C4-2B (cell line): ENCODE results near the gene ARNT2.

Experiments
- H3K27ac ChIP-seq: fragments of 450-650 bp; 2 replicates; pipeline ENCODE4 v1.5.1; 2017
- ZFX ChIP-seq: fragments of 450-650 bp; IDR thresholded peaks from 2 replicates; pipeline ENCODE4 v1.6.1; 2017
- TF ChIP-seq, protein P1 (sequence below): fragments of 450-650 bp; conservative IDR thresholded peaks from 2 replicates; pipeline ENCODE4 v1.5.1; 2017; ENCODE audit warnings: mild to moderate bottlenecking

Gene ARNT2

DNA sequence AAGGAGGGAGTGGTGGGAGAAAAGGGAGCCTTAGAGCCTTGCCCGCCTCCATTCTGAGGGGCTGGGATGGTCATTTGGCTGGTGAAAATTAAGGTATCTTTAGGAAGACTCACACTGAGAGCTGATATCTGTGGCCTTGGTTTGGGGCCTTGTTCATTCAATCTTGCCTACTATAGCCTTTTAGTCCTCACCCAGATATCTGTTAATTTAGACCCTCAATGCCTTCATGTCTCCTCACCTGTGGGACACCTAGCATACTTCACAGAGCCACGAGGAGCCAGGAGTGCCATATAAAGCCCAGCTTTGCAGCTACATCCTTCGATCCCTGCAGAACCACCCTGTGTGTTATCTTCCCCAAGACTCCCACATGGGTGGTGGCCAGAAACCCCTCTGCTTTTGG is 4.7 kb upstream of the ARNT2 start:
- TF ChIP-seq, protein P1, sequence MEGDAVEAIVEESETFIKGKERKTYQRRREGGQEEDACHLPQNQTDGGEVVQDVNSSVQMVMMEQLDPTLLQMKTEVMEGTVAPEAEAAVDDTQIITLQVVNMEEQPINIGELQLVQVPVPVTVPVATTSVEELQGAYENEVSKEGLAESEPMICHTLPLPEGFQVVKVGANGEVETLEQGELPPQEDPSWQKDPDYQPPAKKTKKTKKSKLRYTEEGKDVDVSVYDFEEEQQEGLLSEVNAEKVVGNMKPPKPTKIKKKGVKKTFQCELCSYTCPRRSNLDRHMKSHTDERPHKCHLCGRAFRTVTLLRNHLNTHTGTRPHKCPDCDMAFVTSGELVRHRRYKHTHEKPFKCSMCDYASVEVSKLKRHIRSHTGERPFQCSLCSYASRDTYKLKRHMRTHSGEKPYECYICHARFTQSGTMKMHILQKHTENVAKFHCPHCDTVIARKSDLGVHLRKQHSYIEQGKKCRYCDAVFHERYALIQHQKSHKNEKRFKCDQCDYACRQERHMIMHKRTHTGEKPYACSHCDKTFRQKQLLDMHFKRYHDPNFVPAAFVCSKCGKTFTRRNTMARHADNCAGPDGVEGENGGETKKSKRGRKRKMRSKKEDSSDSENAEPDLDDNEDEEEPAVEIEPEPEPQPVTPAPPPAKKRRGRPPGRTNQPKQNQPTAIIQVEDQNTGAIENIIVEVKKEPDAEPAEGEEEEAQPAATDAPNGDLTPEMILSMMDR, result no peak
- no peak for TF ChIP-seq ZFX
- no peak overlapping the region for H3K27ac ChIP-seq

DNA sequence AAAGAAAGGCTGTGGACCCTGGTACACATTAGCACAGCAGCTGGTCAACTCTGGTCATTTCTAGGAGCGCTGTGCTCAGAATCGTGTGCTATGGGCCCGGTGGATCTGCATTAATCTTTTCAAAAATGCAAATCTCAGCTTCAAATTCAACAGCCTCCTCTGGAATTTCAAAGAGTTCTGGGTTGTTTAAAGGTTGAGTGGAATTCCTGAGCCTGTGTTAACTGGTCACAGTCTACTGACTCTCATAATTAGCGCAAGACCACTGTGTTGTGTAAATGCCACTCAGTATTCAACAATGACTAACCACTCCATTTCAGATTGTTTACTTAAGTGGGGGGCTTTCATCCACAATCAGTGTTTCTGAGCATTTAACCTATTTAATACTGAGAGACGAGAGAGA is 2.7 kb upstream of the ARNT2 start:
- TF ChIP-seq ZFX, result no peak
- TF ChIP-seq, protein P1, result no peak
- no peak overlapping the region for H3K27ac ChIP-seq

DNA sequence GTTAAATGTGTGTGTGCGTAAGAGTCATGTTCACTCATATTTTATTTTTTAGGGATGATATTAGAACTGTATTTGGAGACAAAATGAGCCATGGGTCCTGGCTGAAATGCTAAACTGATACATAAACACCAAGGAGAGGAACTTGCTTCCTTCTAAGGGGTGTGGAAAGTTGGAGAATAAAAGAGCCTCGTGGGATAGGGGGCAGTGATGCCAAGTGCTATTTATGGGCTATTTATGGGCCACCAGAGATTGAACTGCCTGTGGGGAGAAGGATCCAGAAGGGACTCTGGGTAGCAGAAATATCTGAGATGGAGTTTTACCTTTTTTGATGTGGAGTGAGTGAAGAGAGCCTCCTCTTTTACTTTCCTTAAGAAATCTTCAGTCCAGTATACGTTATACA is 1.8 kb upstream of the ARNT2 start:
- no peak overlapping the region for H3K27ac ChIP-seq
- TF ChIP-seq, protein P1, result no peak
- no peak for TF ChIP-seq ZFX

DNA sequence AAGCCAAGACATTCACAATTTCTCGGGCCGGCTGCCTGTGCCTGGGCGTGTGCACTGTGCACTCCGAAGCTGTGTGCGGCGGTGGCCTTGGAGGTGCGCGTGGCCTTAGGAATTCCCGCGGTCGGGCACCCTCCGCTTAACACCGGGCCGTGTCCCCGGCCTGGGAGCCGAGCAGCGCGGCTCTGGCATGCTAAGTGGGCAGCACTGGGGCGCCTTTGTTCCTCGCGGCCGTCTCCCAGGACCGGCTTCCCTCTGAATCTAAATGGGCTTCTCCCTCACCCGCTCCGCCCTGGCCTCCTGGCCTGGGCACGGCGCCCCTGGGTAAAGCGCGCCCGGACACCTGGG is 498 bp upstream of the ARNT2 start:
- no peak overlapping the region for H3K27ac ChIP-seq
- TF ChIP-seq ZFX, result no peak
- TF ChIP-seq, protein P1, result no peak

DNA sequence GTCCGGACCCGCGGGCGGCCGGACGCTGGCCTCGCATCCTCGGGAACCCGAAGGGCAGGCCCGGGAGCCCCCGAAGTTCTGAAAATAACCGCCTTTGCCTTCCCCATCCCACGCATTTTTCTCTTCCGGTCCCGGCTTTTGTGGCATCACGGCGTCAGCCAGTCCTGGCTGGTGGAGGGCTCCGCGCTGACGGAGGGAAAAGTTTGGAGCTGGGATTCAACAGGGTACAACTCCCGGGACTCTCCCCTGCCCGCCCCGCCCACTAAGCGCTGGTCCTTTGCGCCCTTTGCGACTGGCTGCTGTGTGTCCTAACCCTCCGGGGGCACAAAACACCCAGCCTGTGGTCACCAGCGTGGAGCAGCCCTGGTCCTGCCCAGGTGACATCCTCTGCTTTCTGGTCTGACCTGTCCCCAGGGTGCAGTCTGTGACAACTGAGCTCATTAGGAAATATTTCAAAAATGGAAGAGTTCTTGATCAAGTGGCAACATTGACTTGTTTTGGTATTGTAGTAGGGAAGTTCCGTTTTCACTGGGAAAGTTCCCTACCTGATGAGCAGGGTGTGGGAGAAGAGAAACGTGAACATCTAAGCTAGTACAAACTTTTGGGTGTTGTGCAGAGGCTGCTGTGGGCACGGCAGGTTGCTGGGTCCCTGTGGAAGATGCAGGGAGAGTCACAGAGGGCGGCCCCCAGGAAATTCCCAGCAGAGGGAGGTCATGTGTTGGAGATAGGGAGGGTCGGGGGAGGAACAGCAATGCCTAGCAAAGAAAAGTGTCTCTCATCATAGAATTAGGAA is 775 bp downstream of the ARNT2 start:
- H3K27ac ChIP-seq, result no peak overlapping the region
- TF ChIP-seq, protein P1, result no peak
- no peak for TF ChIP-seq ZFX

DNA sequence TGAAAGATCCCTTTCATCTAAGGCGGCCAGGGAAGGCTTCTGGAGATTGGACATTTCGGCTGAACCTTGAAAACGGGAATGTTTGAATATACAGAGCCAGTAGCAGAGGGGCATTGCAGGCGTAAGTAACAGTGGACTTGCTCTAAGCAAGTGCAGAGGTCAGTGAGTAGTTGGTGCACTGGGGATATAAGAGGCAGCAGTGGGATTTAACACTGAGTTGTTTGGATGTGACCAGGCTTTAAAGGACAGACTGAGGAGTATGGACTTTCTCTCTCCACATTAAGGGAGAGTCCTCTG is 1.3 kb downstream of the ARNT2 start:
- H3K27ac ChIP-seq, result no peak overlapping the region
- TF ChIP-seq, protein P1, result no peak
- TF ChIP-seq ZFX, result no peak

DNA sequence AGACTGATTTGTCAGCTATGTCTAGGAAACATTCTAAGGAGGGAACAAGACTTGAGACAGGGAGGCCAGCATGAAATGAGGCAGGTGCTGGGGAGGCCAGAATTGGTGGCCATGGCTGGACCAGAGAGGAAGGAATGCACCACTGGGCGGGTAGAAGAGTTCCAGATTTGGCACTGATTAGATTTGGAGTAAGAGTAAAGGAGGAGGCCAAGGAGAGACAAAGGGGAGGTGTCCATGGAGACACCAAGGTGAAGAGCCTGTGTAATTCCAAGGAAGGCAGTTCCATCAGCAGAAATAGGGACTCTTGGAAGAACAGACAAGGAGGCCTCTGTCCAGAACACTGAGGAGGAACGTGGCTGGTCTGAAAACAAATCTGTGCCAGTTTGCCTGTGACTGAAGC is 1.8 kb downstream of the ARNT2 start:
- TF ChIP-seq, protein P1, result no peak
- no peak for TF ChIP-seq ZFX
- no peak overlapping the region for H3K27ac ChIP-seq
